ENCODE data around the gene CITED4. TPM values are rescaled to one million over a fixed set of nuclear protein-coding genes. Genes with fewer than 3 reads are reported as not detected.

CITED4 gene
- total RNA-seq, 1 experiment from 2014 or later: 9.5 TPM

DNA sequence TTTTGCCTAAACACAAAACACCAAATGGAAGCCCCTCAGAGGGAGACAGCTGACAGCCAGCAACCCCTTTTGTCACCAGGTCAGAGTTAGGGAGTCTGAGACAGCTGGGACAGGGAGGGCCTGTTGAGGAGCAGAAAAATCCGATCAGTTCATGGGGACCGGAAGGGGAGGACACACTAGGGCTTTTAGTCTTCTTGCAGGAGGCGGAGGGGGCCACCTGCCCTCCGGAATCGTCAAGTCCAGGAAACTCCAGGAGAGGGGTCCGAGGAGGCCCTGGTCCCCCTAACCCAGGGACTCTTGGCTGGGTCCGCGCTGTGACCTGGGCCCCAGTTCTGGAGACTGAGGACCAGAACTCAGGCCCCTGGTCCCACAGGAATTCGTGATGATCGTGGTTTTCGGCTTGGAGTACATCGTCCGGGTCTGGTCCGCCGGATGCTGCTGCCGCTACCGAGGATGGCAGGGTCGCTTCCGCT, 44.3 kb downstream of the CITED4 start:
- Histone ChIP-seq H3K4ac (ENCODE audit: low read depth, low read length) (no peak overlapping the region), H4K20me1 (ENCODE audit: control insufficient read depth, insufficient read depth, insufficient read length) (no peaks in the 10 kb centered on the region), H3K27me3 (ENCODE audit: insufficient read depth, low read length) (no peaks in the 10 kb centered on the region; the same call in 1 of the 2 replicates), H2BK5ac (ENCODE audit: insufficient read length, low read length) (no peak overlapping the region), H3T11ph (ENCODE audit: low read length) (no peak overlapping the region), H2BK20ac (ENCODE audit: low read depth, low read length, poor library complexity, severe bottlenecking) (no peak overlapping the region), H3K23ac (ENCODE audit: insufficient read length, low read depth, low read length) (no peak overlapping the region), H4K91ac (ENCODE audit: insufficient read length, low read depth, low read length) (no peak overlapping the region), H3K23me2 (ENCODE audit: insufficient read length, low read depth, low read length, poor library complexity, severe bottlenecking) (peaks cover 7% of the 10 kb centered on the region), H3K79me1 (ENCODE audit: insufficient read depth, low read depth, low read length, poor library complexity, severe bottlenecking) (no peaks in the 10 kb centered on the region), H3K4me2 (ENCODE audit: insufficient read depth, insufficient read length, low read length) (peak overlapping the region; percentile 35), H2BK12ac (ENCODE audit: insufficient read length, low read depth, low read length) (no peak overlapping the region), H4K5ac (ENCODE audit: insufficient read length, low read depth, low read length) (no peak overlapping the region), H2BK120ac (ENCODE audit: low read depth, low read length, poor library complexity, severe bottlenecking) (no peak overlapping the region), H3K79me2 (ENCODE audit: insufficient read depth, low read length) (no peaks in the 10 kb centered on the region), H3K9me3 (ENCODE audit: control insufficient read depth, low read depth, low read length) (no peaks in the 10 kb centered on the region), H2AFZ (ENCODE audit: low read length) (no peak overlapping the region), H3K4me1 (ENCODE audit: insufficient read depth, low read length) (no peaks in the 10 kb centered on the region), H2AK5ac (ENCODE audit: insufficient read length, low read length) (no peak overlapping the region), H3K56ac (ENCODE audit: insufficient read length, low read depth, low read length) (no peak overlapping the region), H2BK15ac (ENCODE audit: low read depth, low read length) (no peak overlapping the region), H3K14ac (ENCODE audit: insufficient read depth, low read length) (no peak overlapping the region), H3K9ac (ENCODE audit: extremely low read depth, insufficient read length, low read length) (no peak overlapping the region), H4K8ac (replicated peaks; ENCODE audit: insufficient read length, low read depth, low read length) (no peak overlapping the region), H3K27ac (ENCODE audit: insufficient read length, low read depth, low read length) (no peak overlapping the region), H3K18ac (ENCODE audit: insufficient read length, low read depth, low read length) (no peak overlapping the region)
- H3K4me3 Mint-ChIP-seq: peak overlapping the region; percentile 69 to 78
- H3K27ac Mint-ChIP-seq: no peak overlapping the region
- no peak for DNase-seq
- no peaks in the 10 kb centered on the region for H3K36me3 Mint-ChIP-seq (ENCODE audit: insufficient read depth in 1 of 3, low read depth in 3 of 3)
- H3K4me1 Mint-ChIP-seq: peaks cover 4 to 19% of the 10 kb centered on the region in 2 experiments
- peaks cover 41% of the 10 kb centered on the region for H3K27me3 Mint-ChIP-seq (ENCODE audit: low read depth)
- TF ChIP-seq, protein P1, sequence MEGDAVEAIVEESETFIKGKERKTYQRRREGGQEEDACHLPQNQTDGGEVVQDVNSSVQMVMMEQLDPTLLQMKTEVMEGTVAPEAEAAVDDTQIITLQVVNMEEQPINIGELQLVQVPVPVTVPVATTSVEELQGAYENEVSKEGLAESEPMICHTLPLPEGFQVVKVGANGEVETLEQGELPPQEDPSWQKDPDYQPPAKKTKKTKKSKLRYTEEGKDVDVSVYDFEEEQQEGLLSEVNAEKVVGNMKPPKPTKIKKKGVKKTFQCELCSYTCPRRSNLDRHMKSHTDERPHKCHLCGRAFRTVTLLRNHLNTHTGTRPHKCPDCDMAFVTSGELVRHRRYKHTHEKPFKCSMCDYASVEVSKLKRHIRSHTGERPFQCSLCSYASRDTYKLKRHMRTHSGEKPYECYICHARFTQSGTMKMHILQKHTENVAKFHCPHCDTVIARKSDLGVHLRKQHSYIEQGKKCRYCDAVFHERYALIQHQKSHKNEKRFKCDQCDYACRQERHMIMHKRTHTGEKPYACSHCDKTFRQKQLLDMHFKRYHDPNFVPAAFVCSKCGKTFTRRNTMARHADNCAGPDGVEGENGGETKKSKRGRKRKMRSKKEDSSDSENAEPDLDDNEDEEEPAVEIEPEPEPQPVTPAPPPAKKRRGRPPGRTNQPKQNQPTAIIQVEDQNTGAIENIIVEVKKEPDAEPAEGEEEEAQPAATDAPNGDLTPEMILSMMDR (conservative IDR thresholded peaks at IDR 0.05): no peak
- H3K9me3 Mint-ChIP-seq: no peaks in the 10 kb centered on the region
- no CpG with 5 or more reads among the region's 19 CpGs for whole genome bisulfite sequencing (ENCODE audit: extremely low coverage, insufficient read length, low lambda C conversion rate)

All from H9 (cell line).